Neural progenitor cell (in vitro differentiated cells): Measurements from ENCODE around the gene CRYZL1. TPM values are rescaled to one million over a fixed set of nuclear protein-coding genes. Genes with fewer than 3 reads are reported as not detected.

Experiments used
- DNase-seq: peaks from one replicate; pipeline ENCODE4 v3.0.0-alpha.2; 2016; ENCODE audit warnings: low spot score
- H2AFZ ChIP-seq: fragments of 200-600 bp; sonication (generic); replicated peaks from 2 replicates; pipeline ENCODE4 v1.6.1; 2016; ENCODE audit warnings: antibody characterized with exemption
- H3F3A ChIP-seq: fragments of 200-600 bp; sonication (generic); 2 replicates; pipeline ENCODE4 v1.6.1; 2016; ENCODE audit warnings: antibody characterized with exemption, low read depth
- H3K27ac ChIP-seq: fragments of 200-600 bp; sonication (generic); 2 replicates; pipeline ENCODE4 v1.5.1; 2016; ENCODE audit warnings: mild to moderate bottlenecking
- H3K27me3 ChIP-seq: fragments of 200-600 bp; sonication (generic); 2 replicates; pipeline ENCODE4 v1.6.1; 2016; ENCODE audit warnings: mild to moderate bottlenecking, moderate library complexity
- H3K36me3 ChIP-seq: fragments of 200-600 bp; sonication (generic); 2 replicates; pipeline ENCODE4 v1.5.1; 2016
- H3K4me1 ChIP-seq: fragments of 200-600 bp; sonication (generic); 2 replicates; pipeline ENCODE4 v1.6.1; 2016; ENCODE audit warnings: mixed run types
- H3K4me2 ChIP-seq: fragments of 200-600 bp; sonication (generic); 2 replicates; pipeline ENCODE4 v1.6.1; 2016
- H3K4me3 ChIP-seq: fragments of 200-600 bp; sonication (generic); 2 replicates; pipeline ENCODE4 v1.5.1; 2016
- H3K79me2 ChIP-seq: fragments of 200-600 bp; sonication (generic); 2 replicates; pipeline ENCODE4 v1.6.1; 2016; ENCODE audit warnings: low read depth
- H3K9ac ChIP-seq: fragments of 200-600 bp; sonication (generic); 2 replicates; pipeline ENCODE4 v1.6.1; 2016
- H3K9me3 ChIP-seq: fragments of 200-600 bp; sonication (generic); 2 replicates; pipeline ENCODE4 v1.5.1; 2016; ENCODE audit warnings: low read depth
- H4K20me1 ChIP-seq: fragments of 200-600 bp; sonication (generic); 2 replicates; pipeline ENCODE4 v1.6.1; 2016; ENCODE audit warnings: low read depth
- H3K27ac Mint-ChIP-seq: 3 replicates; pipeline ENCODE4 v1.8.0; 2021; ENCODE audit warnings: mixed read lengths
- H3K27me3 Mint-ChIP-seq: 2 replicates; pipeline ENCODE4 v1.8.0; 2022; ENCODE audit warnings: low read depth, mild to moderate bottlenecking, inconsistent platforms, moderate library complexity, mixed read lengths; ENCODE audit not compliant: insufficient read depth
- H3K36me3 Mint-ChIP-seq: 3 replicates; pipeline ENCODE4 v1.8.0; 2021; ENCODE audit warnings: mixed read lengths
- H3K4me1 Mint-ChIP-seq: 3 replicates; pipeline ENCODE4 v1.8.0; 2021; ENCODE audit warnings: mixed read lengths
- H3K4me3 Mint-ChIP-seq: 3 replicates; pipeline ENCODE4 v1.8.0; 2021; ENCODE audit warnings: mild to moderate bottlenecking, moderate library complexity, mixed read lengths
- H3K9me3 Mint-ChIP-seq: 3 replicates; pipeline ENCODE4 v1.8.0; 2020; ENCODE audit warnings: mixed read lengths
- EZH2 ChIP-seq: fragments of 200-600 bp; sonication (generic); IDR thresholded peaks from 2 replicates; pipeline ENCODE4 v1.6.1; 2017; ENCODE audit warnings: antibody characterized with exemption, mild to moderate bottlenecking, moderate library complexity
- EZH2phosphoT487 ChIP-seq: fragments of 200-600 bp; sonication (generic); IDR thresholded peaks from 2 replicates; pipeline ENCODE4 v1.6.1; 2017; ENCODE audit warnings: antibody characterized with exemption
- total RNA-seq: library from RNA; depleted of rRNA; stranded (reverse); fragments of >200 nt; gene quantifications from 2 replicates; pipeline ENCODE4 v1.2.3, GENCODE V29; 2015; ENCODE audit warnings: low replicate concordance
- TF ChIP-seq, protein P1 (sequence below): fragments of 200-600 bp; sonication (generic); IDR thresholded peaks from 2 replicates; pipeline ENCODE4 v1.5.1; 2017; ENCODE audit warnings: antibody characterized with exemption, mild to moderate bottlenecking

The CRYZL1 gene
- total RNA-seq, 1 donor from 2014 or later = 80.0 TPM

DNA sequence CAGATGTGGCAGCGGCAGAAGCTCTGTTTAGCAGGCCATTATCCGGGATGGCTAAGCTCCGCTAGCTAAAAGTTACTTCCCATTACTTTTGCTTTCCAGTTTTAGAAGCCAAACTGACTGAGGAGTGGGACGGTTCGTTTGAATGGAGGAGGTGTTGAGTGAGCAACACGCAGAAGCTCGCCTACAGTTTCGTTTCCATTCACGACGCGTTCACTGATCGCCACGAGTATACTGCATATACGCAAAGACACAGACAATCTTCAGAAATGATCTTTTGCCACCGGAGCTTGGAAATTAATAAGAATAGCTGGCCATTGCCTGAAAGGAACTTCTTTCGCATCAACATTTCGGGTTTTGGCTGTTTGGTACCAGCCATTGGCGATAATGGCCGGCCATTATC is 84.1 kb downstream of the CRYZL1 start:
- Mint-ChIP-seq H3K27me3 (peaks cover 5% of the 10 kb centered on the region), H3K4me1 (peaks cover 3% of the 10 kb centered on the region), H3K4me3 (no peak overlapping the region), H3K36me3 (peaks cover 75% of the 10 kb centered on the region), H3K27ac (no peak overlapping the region), H3K9me3 (no peaks in the 10 kb centered on the region)
- H4K20me1 ChIP-seq = peaks cover 93% of the 10 kb centered on the region
- peaks cover 62% of the 10 kb centered on the region for H3K36me3 ChIP-seq
- DNase-seq = no peak
- H3K27me3 ChIP-seq = no peaks in the 10 kb centered on the region
- H3K4me3 ChIP-seq = no peak overlapping the region
- no peak overlapping the region for H3K27ac ChIP-seq
- H3K9ac ChIP-seq = no peak overlapping the region
- H2AFZ ChIP-seq = no peak overlapping the region
- H3K9me3 ChIP-seq = no peaks in the 10 kb centered on the region
- H3K4me1 ChIP-seq = peaks cover 2% of the 10 kb centered on the region
- H3F3A ChIP-seq = peaks cover 34% of the 10 kb centered on the region
- H3K4me2 ChIP-seq = no peak overlapping the region
- TF ChIP-seq, protein P1, sequence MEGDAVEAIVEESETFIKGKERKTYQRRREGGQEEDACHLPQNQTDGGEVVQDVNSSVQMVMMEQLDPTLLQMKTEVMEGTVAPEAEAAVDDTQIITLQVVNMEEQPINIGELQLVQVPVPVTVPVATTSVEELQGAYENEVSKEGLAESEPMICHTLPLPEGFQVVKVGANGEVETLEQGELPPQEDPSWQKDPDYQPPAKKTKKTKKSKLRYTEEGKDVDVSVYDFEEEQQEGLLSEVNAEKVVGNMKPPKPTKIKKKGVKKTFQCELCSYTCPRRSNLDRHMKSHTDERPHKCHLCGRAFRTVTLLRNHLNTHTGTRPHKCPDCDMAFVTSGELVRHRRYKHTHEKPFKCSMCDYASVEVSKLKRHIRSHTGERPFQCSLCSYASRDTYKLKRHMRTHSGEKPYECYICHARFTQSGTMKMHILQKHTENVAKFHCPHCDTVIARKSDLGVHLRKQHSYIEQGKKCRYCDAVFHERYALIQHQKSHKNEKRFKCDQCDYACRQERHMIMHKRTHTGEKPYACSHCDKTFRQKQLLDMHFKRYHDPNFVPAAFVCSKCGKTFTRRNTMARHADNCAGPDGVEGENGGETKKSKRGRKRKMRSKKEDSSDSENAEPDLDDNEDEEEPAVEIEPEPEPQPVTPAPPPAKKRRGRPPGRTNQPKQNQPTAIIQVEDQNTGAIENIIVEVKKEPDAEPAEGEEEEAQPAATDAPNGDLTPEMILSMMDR = no peak
- no peak for TF ChIP-seq EZH2
- H3K79me2 ChIP-seq = peaks cover 100% of the 10 kb centered on the region

DNA sequence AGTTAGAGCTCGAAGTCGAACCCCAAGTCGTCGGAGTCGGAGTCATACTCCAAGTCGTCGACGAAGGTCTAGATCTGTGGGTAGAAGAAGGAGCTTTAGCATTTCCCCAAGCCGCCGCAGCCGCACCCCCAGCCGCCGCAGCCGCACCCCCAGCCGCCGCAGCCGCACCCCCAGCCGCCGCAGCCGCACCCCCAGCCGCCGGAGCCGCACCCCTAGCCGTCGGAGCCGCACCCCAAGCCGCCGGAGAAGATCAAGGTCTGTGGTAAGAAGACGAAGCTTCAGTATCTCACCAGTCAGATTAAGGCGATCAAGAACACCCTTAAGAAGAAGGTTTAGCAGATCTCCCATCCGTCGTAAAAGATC is 86.6 kb downstream of the CRYZL1 start:
- TF ChIP-seq EZH2phosphoT487 = no peak
- TF ChIP-seq EZH2 = no peak
- TF ChIP-seq, protein P1 = no peak
- Histone ChIP-seq H3K4me3 (no peak overlapping the region), H3K9ac (no peak overlapping the region), H3K27ac (no peak overlapping the region), H3K4me1 (peaks cover 2% of the 10 kb centered on the region), H3K79me2 (peaks cover 100% of the 10 kb centered on the region), H4K20me1 (peaks cover 94% of the 10 kb centered on the region), H3K4me2 (no peak overlapping the region), H3F3A (peaks cover 28% of the 10 kb centered on the region), H2AFZ (no peak overlapping the region), H3K36me3 (peaks cover 48% of the 10 kb centered on the region), H3K27me3 (no peaks in the 10 kb centered on the region), H3K9me3 (no peaks in the 10 kb centered on the region)
- Mint-ChIP-seq H3K27ac (no peak overlapping the region), H3K27me3 (peaks cover 5% of the 10 kb centered on the region), H3K4me1 (peaks cover 3% of the 10 kb centered on the region), H3K36me3 (peaks cover 76% of the 10 kb centered on the region), H3K4me3 (no peak overlapping the region), H3K9me3 (peaks cover 2% of the 10 kb centered on the region)
- DNase-seq = no peak

DNA sequence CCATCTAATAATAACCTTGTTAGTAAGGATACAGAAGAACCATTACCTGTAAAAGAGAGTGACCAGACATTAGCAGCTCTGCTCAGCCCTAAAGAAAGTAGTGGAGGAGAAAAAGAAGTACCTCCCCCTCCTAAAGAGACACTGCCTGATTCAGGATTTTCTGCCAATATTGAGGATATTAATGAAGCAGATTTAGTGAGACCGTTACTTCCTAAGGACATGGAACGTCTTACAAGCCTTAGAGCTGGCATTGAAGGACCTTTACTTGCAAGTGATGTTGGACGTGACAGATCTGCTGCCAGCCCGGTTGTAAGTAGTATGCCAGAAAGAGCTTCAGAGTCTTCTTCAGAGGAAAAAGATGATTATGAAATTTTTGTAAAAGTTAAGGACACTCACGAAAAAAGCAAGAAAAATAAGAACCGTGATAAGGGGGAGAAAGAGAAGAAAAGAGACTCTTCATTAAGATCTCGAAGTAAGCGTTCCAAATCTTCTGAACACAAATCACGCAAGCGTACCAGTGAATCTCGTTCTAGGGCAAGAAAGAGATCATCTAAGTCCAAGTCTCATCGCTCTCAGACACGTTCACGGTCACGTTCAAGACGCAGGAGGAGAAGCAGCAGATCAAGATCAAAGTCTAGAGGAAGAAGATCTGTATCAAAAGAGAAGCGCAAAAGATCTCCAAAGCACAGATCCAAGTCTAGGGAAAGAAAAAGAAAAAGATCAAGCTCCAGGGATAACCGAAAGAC is 87.1 kb downstream of the CRYZL1 start:
- Mint-ChIP-seq H3K27me3 (peaks cover 5% of the 10 kb centered on the region), H3K4me1 (peaks cover 3% of the 10 kb centered on the region), H3K9me3 (peaks cover 2% of the 10 kb centered on the region), H3K36me3 (peaks cover 76% of the 10 kb centered on the region), H3K27ac (no peak overlapping the region), H3K4me3 (no peak overlapping the region)
- H3K9me3 ChIP-seq = no peaks in the 10 kb centered on the region
- H3K4me3 ChIP-seq = no peak overlapping the region
- H3K4me1 ChIP-seq = peaks cover 2% of the 10 kb centered on the region
- no peak overlapping the region for H3K27ac ChIP-seq
- peaks cover 23% of the 10 kb centered on the region for H3F3A ChIP-seq
- no peak overlapping the region for H3K9ac ChIP-seq
- no peak for TF ChIP-seq EZH2phosphoT487
- TF ChIP-seq, protein P1 = no peak
- TF ChIP-seq EZH2 = no peak
- H2AFZ ChIP-seq = no peak overlapping the region
- DNase-seq = no peak
- no peak overlapping the region for H3K4me2 ChIP-seq
- H3K27me3 ChIP-seq = no peaks in the 10 kb centered on the region
- peaks cover 100% of the 10 kb centered on the region for H3K79me2 ChIP-seq
- H4K20me1 ChIP-seq = peaks cover 94% of the 10 kb centered on the region
- H3K36me3 ChIP-seq = peaks cover 42% of the 10 kb centered on the region
